ENCODE results near the gene MRPL18. TPM values are rescaled to one million over a fixed set of nuclear protein-coding genes. Genes with fewer than 3 reads are reported as not detected.

Gene MRPL18
- total RNA-seq, 2 experiments from 2014 or later = 85.4 to 91.3 TPM

- no peak for ATAC-seq
- CTCF ChIA-PET = interaction anchor here (0.8 to 1.6 kb wide), 4 partner anchors 12 to 112 kb away, joined by 3 to 8 read pairs (median 4); partner anchors contain the start of genes MRPL18 and TCP1
- no peaks in the 10 kb centered on the region for H3K36me3 Mint-ChIP-seq (ENCODE audit: low read depth)
- no peak overlapping the region for H3K27ac Mint-ChIP-seq
- POLR2A ChIA-PET = interaction anchor here (0.6 to 1.5 kb wide), 2 partner anchors 43 to 313 kb away, joined by 3 to 4 read pairs; partner anchors contain the start of gene TCP1
- H3K4me3 Mint-ChIP-seq = no peak overlapping the region
- peaks cover 24% of the 10 kb centered on the region for H3K4me1 Mint-ChIP-seq (ENCODE audit: low read depth)
- H3K27me3 Mint-ChIP-seq (ENCODE audit: low read depth) = no peaks in the 10 kb centered on the region
- H3K9me3 Mint-ChIP-seq (ENCODE audit: insufficient read depth) = no peaks in the 10 kb centered on the region
- DNase-seq = no peak
Measured at GRCh38 chr6:159832946-159833345, 42.7 kb downstream of the MRPL18 start.

- Mint-ChIP-seq H3K36me3 (ENCODE audit: low read depth) (no peaks in the 10 kb centered on the region), H3K27ac (no peak overlapping the region), H3K4me1 (ENCODE audit: low read depth) (peaks cover 24% of the 10 kb centered on the region), H3K27me3 (ENCODE audit: low read depth) (peaks cover 3% of the 10 kb centered on the region), H3K9me3 (ENCODE audit: insufficient read depth) (no peaks in the 10 kb centered on the region), H3K4me3 (no peak overlapping the region)
- ATAC-seq (no peak), DNase-seq (no peak)
- ChIA-PET CTCF (interaction anchor here (0.8 to 1.6 kb wide), 5 partner anchors 11 to 113 kb away, joined by 3 to 8 read pairs (median 4); partner anchors contain the start of genes MRPL18 and TCP1), POLR2A (interaction anchor here (0.5 to 1.5 kb wide), 3 partner anchors 42 to 291 kb away, joined by 4 read pairs; partner anchors contain the start of gene TCP1)
Measured at GRCh38 chr6:159833556-159833955, 43.3 kb downstream of the MRPL18 start.

GRCh38 chr6:159833997-159834603, 43.8 kb downstream of the MRPL18 start:
- Mint-ChIP-seq H3K4me1 (ENCODE audit: low read depth) (peaks cover 24% of the 10 kb centered on the region), H3K27me3 (ENCODE audit: low read depth) (peaks cover 3% of the 10 kb centered on the region), H3K9me3 (ENCODE audit: insufficient read depth) (no peaks in the 10 kb centered on the region), H3K4me3 (no peak overlapping the region), H3K36me3 (ENCODE audit: low read depth) (no peaks in the 10 kb centered on the region), H3K27ac (no peak overlapping the region)
- DNase-seq (no peak), ATAC-seq (no peak)
- ChIA-PET CTCF (interaction anchor here (0.9 to 1.3 kb wide), 4 partner anchors 14 to 621 kb away, joined by 3 to 8 read pairs (median 4); partner anchors contain the start of genes MRPL18 and TCP1), POLR2A (interaction anchor here (0.5 to 1.5 kb wide), 3 partner anchors 43 to 291 kb away, joined by 4 read pairs; partner anchors contain the start of gene TCP1)

- Mint-ChIP-seq H3K36me3 (ENCODE audit: low read depth) (no peaks in the 10 kb centered on the region), H3K9me3 (ENCODE audit: insufficient read depth) (no peaks in the 10 kb centered on the region), H3K4me1 (ENCODE audit: low read depth) (peaks cover 18% of the 10 kb centered on the region), H3K27ac (no peak overlapping the region), H3K4me3 (no peak overlapping the region), H3K27me3 (ENCODE audit: low read depth) (peaks cover 5% of the 10 kb centered on the region)
- DNase-seq (no peak), ATAC-seq (no peak)
- POLR2A ChIA-PET = no interaction called here
- CTCF ChIA-PET = no interaction called here
Measured at GRCh38 chr6:159836718-159837490, 46.6 kb downstream of the MRPL18 start.

- H3K4me3 Mint-ChIP-seq = no peak overlapping the region
- DNase-seq = no peak
- peaks cover 18% of the 10 kb centered on the region for H3K4me1 Mint-ChIP-seq (ENCODE audit: low read depth)
- no peak for ATAC-seq
- CTCF ChIA-PET = interaction anchor here (0.6 kb wide), 1 partner anchor 10 kb away, joined by 4 read pairs; no protein-coding TSS in a partner anchor
- H3K36me3 Mint-ChIP-seq (ENCODE audit: low read depth) = no peaks in the 10 kb centered on the region
- no peak overlapping the region for H3K27ac Mint-ChIP-seq
- peaks cover 5% of the 10 kb centered on the region for H3K27me3 Mint-ChIP-seq (ENCODE audit: low read depth)
- POLR2A ChIA-PET = interaction anchor here (0.6 kb wide), 1 partner anchor 9 kb away, joined by 5 read pairs; no protein-coding TSS in a partner anchor
- H3K9me3 Mint-ChIP-seq (ENCODE audit: insufficient read depth) = no peaks in the 10 kb centered on the region
Measured at GRCh38 chr6:159837511-159837910, 47.2 kb downstream of the MRPL18 start.

GRCh38 chr6:159838020-159838744, 47.9 kb downstream of the MRPL18 start:
- Mint-ChIP-seq H3K36me3 (ENCODE audit: low read depth) (no peaks in the 10 kb centered on the region), H3K9me3 (ENCODE audit: insufficient read depth) (no peaks in the 10 kb centered on the region), H3K27ac (no peak overlapping the region), H3K4me3 (no peak overlapping the region), H3K4me1 (ENCODE audit: low read depth) (peaks cover 16% of the 10 kb centered on the region), H3K27me3 (ENCODE audit: low read depth) (peaks cover 5% of the 10 kb centered on the region)
- DNase-seq (no peak), ATAC-seq (no peak)
- POLR2A ChIA-PET = interaction anchor here (0.6 kb wide), 1 partner anchor 10 kb away, joined by 5 read pairs; no protein-coding TSS in a partner anchor
- CTCF ChIA-PET = interaction anchor here (0.6 kb wide), 1 partner anchor 9 kb away, joined by 4 read pairs; no protein-coding TSS in a partner anchor

- no peak for DNase-seq
- ChIA-PET POLR2A (no interaction called here), CTCF (no interaction called here)
- Mint-ChIP-seq H3K4me1 (ENCODE audit: low read depth) (peaks cover 5% of the 10 kb centered on the region), H3K36me3 (ENCODE audit: low read depth) (no peaks in the 10 kb centered on the region), H3K9me3 (ENCODE audit: insufficient read depth) (no peaks in the 10 kb centered on the region), H3K27ac (no peak overlapping the region), H3K4me3 (no peak overlapping the region), H3K27me3 (ENCODE audit: low read depth) (peaks cover 5% of the 10 kb centered on the region)
- no peak for ATAC-seq
Measured at GRCh38 chr6:159842035-159842434, 51.8 kb downstream of the MRPL18 start.

- H3K4me1 Mint-ChIP-seq (ENCODE audit: low read depth) = peaks cover 8% of the 10 kb centered on the region
- peaks cover 2% of the 10 kb centered on the region for H3K36me3 Mint-ChIP-seq (ENCODE audit: low read depth)
- DNase-seq (no peak), ATAC-seq (no peak)
- H3K4me3 Mint-ChIP-seq = no peak overlapping the region
- no peak overlapping the region for H3K27ac Mint-ChIP-seq
- ChIA-PET POLR2A (no interaction called here), CTCF (interaction anchor here (1.7 kb wide), 1 partner anchor 12 kb away, joined by 5 read pairs; no protein-coding TSS in a partner anchor)
- peaks cover 7% of the 10 kb centered on the region for H3K9me3 Mint-ChIP-seq (ENCODE audit: insufficient read depth)
- peaks cover 2% of the 10 kb centered on the region for H3K27me3 Mint-ChIP-seq (ENCODE audit: low read depth)
Measured at GRCh38 chr6:159844737-159845645, 54.7 kb downstream of the MRPL18 start.

Other genes starting within 250 kb of the MRPL18 start
- gene SOD2, start 97.2 kb upstream of the MRPL18 start, total RNA-seq = 10 to 100 TPM; 59.1 to 66.4 TPM
- gene WTAP, start 63.0 kb upstream of the MRPL18 start, total RNA-seq = 100 to 1,000 TPM; 111 to 113 TPM
- gene ACAT2, start 28.4 kb upstream of the MRPL18 start, total RNA-seq = 10 to 100 TPM; 84.4 to 89.2 TPM
- gene TCP1, start 865 bp upstream of the MRPL18 start, total RNA-seq = 100 to 1,000 TPM; 263 to 277 TPM
- under 1 TPM; 0.57 to 0.79 TPM for gene PNLDC1, start 9.8 kb downstream of the MRPL18 start, total RNA-seq
- not detected for gene MAS1, start 100.5 kb downstream of the MRPL18 start, total RNA-seq
- gene IGF2R, start 178.6 kb downstream of the MRPL18 start, total RNA-seq = 10 to 100 TPM; 57.4 to 59.8 TPM